SH-SY5Y (cell line): Measurements from ENCODE around the gene OGDHL.

Experiments used
- GATA2 ChIP-seq: IDR thresholded peaks from 2 replicates; pipeline ENCODE4 v1.6.1; 2011; ENCODE audit warnings: mild to moderate bottlenecking, low read depth, low read length
- GATA3 ChIP-seq: IDR thresholded peaks from 2 replicates; pipeline ENCODE4 v1.6.1; 2011; ENCODE audit warnings: low read depth, mild to moderate bottlenecking, low read length, moderate library complexity

The OGDHL gene

GRCh38 chr10:49760789-49761188, 1.3 kb downstream of the OGDHL start:
- TF ChIP-seq GATA2 (no peak), GATA3 (no peak)

DNA sequence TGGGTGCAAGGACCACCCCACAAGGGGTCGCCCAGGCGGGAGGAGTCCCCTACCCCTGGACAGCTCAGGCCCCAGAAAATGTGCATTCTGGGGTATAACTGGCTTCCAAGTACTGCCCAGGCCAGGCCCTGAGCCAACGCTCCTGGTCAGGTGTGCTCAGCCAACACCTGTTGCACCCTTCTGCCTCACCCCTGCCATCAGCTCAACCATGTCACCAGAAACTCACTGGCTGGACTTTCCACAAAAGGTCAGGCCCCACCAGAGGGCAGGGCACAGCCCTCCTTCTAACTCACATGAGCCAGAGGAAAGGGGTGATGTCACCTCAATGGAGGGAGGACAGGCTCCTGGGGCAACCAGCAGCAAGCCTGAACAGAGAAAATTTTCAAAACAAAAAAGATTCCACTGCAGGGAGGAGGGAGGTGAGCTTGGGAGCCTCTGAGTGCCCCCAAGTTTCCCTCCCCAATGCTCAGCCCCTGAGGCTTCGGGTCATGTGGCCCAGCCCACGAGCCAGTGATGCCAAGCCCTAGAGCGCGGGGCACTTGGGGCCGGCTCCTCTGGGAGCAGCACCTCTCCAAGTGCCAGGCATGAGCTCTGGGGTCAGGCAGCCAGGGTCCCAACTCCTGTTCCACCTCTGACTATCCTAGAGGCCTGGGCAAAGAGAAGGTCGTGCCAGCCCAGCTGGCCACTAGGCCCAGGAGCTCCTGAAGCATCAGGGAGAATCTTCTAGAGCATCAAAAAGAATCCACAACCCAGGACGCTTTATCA, 2.2 kb downstream of the OGDHL start:
- TF ChIP-seq GATA3 (no peak), GATA2 (no peak)

DNA sequence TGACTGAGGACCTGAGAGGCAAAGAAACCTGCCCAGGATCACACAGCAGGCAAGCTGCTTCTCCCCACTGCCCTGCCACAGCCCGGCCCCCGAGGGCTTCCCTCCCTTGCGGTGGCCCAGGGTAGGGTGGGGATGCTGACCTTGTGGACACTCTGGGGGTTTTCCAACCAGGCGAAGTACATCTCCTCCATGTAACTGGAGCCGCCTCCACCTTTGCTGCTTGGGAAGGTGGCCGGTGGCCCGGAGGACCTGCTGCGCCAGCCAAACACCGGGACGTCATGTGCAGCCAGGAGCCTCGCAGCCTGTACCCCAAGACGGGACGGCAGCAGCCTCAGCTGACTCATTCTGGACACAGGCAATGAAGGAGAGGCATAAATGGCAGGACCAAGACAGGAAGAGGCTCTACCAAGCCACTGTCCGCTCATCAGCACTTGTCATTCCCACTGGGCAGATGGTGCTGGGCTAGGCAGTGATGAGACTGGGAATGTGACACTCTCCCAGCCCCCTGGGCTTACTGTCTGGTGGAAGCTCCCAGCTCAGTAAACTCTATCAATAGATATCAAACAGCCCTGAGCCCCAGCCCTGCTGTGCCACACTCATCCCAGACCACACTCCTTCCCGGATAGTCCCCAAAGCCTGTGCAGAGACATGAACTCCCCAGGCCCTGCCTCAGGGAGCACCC, 3.7 kb downstream of the OGDHL start:
- TF ChIP-seq GATA2 (no peak), GATA3 (no peak)

GRCh38 chr10:49756641-49757040, 5.5 kb downstream of the OGDHL start:
- TF ChIP-seq GATA3 (no peak), GATA2 (no peak)

DNA sequence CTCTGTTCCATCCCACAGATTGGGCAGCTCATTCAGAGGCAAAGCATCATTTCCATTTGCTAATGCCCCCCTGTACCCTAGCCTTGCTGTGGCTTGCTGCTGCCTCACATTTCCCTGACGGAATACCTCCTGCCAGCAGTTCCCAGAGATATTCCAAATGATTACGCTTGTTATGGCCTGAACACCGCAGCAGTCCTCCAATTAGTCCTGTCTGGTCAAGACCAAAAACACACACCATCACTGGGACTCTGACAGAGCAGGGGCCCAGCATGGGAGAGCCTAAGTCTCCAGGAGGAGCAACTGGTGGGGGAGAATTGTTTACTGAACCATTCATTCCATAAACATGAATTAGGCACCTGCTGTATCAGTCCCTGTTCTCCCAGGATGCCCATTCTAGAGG, 6.1 kb downstream of the OGDHL start:
- TF ChIP-seq GATA3, result no peak
- peak; percentile 78 for TF ChIP-seq GATA2

DNA sequence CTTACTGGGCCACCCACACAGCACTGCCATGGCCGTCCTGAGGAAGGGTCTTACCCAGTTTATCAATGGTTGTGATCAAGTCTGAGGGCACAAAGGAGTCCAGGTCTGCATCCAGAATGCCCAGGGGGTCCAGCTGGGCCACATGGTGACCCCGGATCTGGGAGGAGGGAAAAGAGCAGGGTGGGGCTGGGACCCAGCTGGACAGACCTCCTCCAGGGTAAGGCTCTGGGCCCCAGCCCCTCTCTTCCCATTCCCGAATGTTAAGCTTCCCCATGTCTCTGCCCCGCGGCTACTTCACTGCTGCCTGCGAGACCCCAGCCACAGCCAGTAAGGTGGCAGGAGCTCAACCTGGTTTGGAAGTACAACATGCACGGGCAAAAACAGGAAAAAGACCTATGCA, 9.5 kb downstream of the OGDHL start:
- TF ChIP-seq GATA3 (no peak), GATA2 (no peak)

GRCh38 chr10:49751636-49752510, 10.2 kb downstream of the OGDHL start:
- no peak for TF ChIP-seq GATA3
- no peak for TF ChIP-seq GATA2

DNA sequence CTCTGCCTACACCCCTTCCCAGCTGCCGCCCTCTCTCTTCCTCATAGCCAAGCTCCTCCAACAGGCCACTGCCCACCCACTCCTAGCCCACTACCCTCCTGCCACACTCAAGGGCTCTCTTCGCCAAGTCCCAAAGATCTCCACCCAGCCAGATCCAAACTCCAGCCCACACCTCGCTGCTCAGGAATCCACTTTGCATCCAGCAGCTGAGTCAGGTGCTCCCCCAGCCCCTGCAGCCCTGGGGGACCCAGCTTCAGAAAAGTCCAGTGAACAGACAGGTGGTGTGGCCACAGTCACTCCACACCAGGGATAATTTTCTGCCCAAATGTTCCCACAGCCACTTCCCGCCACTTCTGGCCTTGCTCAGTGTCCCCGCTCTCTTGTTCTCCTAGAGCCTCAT, 10.9 kb downstream of the OGDHL start:
- no peak for TF ChIP-seq GATA2
- no peak for TF ChIP-seq GATA3

GRCh38 chr10:49750546-49750945, 11.6 kb downstream of the OGDHL start:
- TF ChIP-seq GATA2 (no peak), GATA3 (no peak)

DNA sequence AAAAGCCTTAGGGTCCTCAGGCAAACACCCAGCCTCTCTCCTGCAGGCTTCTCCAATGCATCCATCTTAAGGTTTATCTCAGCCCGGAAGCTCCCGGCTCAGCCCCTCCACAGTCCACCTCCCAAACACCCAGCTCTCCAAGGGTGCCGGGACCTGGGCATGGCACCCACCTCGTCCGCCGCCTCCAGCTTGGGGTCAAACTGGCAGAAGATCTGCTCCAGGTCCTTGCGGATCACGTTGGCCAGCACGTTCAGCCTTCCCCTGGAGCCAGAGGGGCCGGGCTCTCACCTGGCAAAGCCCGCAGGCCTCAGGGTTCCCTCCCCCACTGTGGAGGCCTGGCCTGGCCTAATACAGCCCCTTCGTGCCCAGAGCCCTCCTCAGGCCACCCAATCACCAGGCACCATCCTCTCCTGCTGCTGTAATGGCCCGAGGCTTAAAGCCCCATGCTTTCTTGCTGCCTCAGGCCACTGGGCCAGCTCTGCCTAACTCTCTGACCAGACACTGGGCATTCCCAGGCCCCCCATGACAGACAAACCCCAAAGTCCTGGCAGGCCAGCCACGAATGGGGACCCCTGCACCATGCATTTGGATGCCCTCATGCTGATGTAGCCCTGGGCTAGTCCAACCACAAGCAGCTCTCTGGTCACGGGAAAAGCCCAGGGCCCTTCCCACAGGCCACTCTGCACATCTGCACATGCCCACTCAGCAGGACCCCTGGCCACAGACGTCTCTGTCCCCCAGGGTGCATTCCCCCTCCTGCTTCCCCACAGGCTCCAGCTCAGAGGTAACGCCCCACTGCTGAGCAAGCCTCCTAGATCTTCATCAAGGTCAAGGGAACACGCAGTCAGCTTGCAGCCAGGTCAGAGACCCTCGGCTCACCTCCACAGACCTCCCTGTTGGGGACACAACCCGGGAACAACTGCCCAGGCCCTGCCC, 12.3 kb downstream of the OGDHL start:
- TF ChIP-seq GATA3 (no peak), GATA2 (no peak)

DNA sequence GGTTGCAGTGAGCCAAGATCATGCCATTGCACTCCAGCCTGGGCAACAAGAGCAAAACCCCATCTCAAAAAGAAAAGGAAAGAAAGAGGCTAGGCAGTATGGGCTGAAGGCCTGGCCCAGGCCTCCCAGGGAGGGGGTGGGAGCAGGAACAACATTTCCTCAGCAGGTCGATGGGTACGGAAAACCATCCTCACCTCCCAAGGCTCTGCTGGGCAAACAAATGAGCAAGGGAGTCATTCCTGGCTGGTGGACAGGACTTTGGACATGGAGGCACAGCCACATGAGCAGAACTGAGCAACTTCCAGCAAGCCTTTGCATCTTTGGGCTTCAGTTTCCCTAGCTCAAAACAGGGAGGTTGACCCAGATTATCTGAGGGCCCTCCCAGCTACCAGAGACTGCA, 13.0 kb downstream of the OGDHL start:
- TF ChIP-seq GATA3, result no peak
- no peak for TF ChIP-seq GATA2

DNA sequence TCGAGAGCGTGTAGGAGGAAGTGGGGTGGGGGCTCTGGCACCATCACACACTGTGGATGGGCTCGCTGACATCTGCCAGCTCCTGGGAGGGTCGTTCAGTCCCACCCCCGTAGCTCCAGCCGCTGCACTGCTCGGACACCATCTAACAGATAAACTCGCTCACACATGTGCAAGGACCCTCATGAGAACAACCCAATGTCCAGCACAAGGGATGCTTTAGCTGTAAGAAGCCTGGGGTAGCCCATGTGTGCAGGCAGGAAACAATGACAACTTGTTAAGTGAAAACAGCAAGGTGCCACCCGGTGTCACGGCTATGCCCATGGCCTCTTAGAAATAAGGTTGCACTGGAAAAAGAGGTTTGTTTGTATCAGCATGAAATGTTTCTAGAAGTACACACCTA, 14.1 kb downstream of the OGDHL start:
- TF ChIP-seq GATA3 (no peak), GATA2 (no peak)

DNA sequence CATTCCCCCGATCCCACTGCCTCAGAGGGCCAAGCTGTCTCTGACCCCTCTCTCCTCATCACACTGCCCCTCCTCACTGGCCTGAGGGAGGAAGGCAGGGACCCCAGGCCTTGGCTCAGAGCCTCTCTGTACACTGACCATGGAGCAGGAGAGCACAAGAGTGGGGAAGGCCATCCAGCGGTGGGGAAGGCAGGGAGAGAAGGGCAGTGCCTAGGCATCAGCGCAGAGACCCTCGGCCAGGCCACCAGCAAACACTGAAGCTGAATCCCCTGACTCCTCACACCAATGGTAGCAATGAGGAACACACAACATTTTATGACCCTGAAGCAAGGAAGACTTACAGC, 14.8 kb downstream of the OGDHL start:
- TF ChIP-seq GATA3 (no peak), GATA2 (no peak)
